Measurements from ENCODE around the gene AGPS.

DNA sequence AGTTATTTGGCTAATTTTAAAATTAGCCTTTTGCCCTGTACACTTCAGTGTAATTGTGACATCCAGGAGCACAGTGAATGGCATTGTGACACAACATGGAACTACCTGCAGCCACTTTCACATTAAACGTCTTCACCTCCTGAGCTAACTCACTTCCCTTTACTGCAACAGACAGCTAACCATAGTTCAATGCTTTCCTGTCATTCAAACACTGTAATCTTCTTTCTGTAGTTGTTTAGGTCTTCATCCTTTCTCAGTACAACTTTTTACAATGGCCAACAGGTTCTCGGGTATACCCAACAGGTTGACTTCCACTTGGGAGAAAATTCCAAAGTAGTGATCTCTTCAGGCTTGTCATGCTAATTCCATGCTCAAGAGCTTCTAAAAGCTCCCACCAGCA, 8.6 kb upstream of the AGPS start:
- TF ChIP-seq CTCF (IDR thresholded peaks at IDR 0.05; ENCODE audit: borderline replicate concordance, extremely low read depth, low read length, poor library complexity, severe bottlenecking) = no peak
- no peak for TF ChIP-seq EZH2 (IDR thresholded peaks at IDR 0.05; ENCODE audit: borderline replicate concordance, low read depth, low read length, severe bottlenecking)

Data from DND-41 (cell line).